ENCODE data around the gene SLC9A3.

The SLC9A3 gene

GRCh38 chr5:530001-530955 is 6.0 kb upstream of the SLC9A3 start:
- no peaks in the 10 kb centered on the region for H3K36me3 Mint-ChIP-seq (ENCODE audit: low read depth)
- no peak for TF ChIP-seq CTCF (IDR thresholded peaks at IDR 0.05)
- DNase-seq: no peak
- peak overlapping the region; percentile 23 for H3K4me3 Mint-ChIP-seq
- H3K27ac Mint-ChIP-seq: peak overlapping the region; percentile 78
- peaks cover 55% of the 10 kb centered on the region for H3K4me1 Mint-ChIP-seq
- peaks cover 63% of the 10 kb centered on the region for H3K27me3 Mint-ChIP-seq (ENCODE audit: low read depth, poor library complexity)
- peaks cover 3% of the 10 kb centered on the region for H3K9me3 Mint-ChIP-seq

- H3K27me3 Mint-ChIP-seq (ENCODE audit: low read depth, poor library complexity): peaks cover 70% of the 10 kb centered on the region
- TF ChIP-seq CTCF (IDR thresholded peaks at IDR 0.05): no peak
- peaks cover 51% of the 10 kb centered on the region for H3K4me1 Mint-ChIP-seq
Measured at GRCh38 chr5:528629-529511, 4.6 kb upstream of the SLC9A3 start.

GRCh38 chr5:527646-528628 is 3.7 kb upstream of the SLC9A3 start:
- peaks cover 80% of the 10 kb centered on the region for H3K27me3 Mint-ChIP-seq (ENCODE audit: low read depth, poor library complexity)
- H3K4me3 Mint-ChIP-seq: no peak overlapping the region

More at GRCh38 chr5:528629-529511, 4.6 kb upstream of the SLC9A3 start:
- Mint-ChIP-seq H3K9me3 (peaks cover 3% of the 10 kb centered on the region), H3K36me3 (ENCODE audit: low read depth) (no peaks in the 10 kb centered on the region), H3K27ac (no peak overlapping the region), H3K4me3 (peak overlapping the region; percentile 2)
- DNase-seq: no peak

GRCh38 chr5:526456-527088 is 2.3 kb upstream of the SLC9A3 start:
- H3K4me1 Mint-ChIP-seq: peaks cover 55% of the 10 kb centered on the region
- H3K27ac Mint-ChIP-seq: no peak overlapping the region
- peaks cover 3% of the 10 kb centered on the region for H3K9me3 Mint-ChIP-seq
- H3K36me3 Mint-ChIP-seq (ENCODE audit: low read depth): no peaks in the 10 kb centered on the region
- H3K27me3 Mint-ChIP-seq (ENCODE audit: low read depth, poor library complexity): peaks cover 89% of the 10 kb centered on the region
- DNase-seq: no peak
- H3K4me3 Mint-ChIP-seq: no peak overlapping the region
- TF ChIP-seq CTCF (IDR thresholded peaks at IDR 0.05): no peak

More at GRCh38 chr5:527646-528628, 3.7 kb upstream of the SLC9A3 start:
- Mint-ChIP-seq H3K36me3 (ENCODE audit: low read depth) (no peaks in the 10 kb centered on the region), H3K9me3 (peaks cover 3% of the 10 kb centered on the region), H3K4me1 (peaks cover 49% of the 10 kb centered on the region), H3K27ac (no peak overlapping the region)
- TF ChIP-seq CTCF (IDR thresholded peaks at IDR 0.05): no peak
- peak; percentile 47 for DNase-seq

GRCh38 chr5:525916-526315 is 1.7 kb upstream of the SLC9A3 start:
- Mint-ChIP-seq H3K27ac (no peak overlapping the region), H3K36me3 (ENCODE audit: low read depth) (no peaks in the 10 kb centered on the region), H3K9me3 (peaks cover 3% of the 10 kb centered on the region), H3K4me1 (peaks cover 54% of the 10 kb centered on the region), H3K4me3 (no peak overlapping the region), H3K27me3 (ENCODE audit: low read depth, poor library complexity) (peaks cover 92% of the 10 kb centered on the region)
- no peak for DNase-seq
- TF ChIP-seq CTCF (IDR thresholded peaks at IDR 0.05): no peak

Data from nephron progenitor cell (in vitro differentiated cells).